Smooth muscle cell (in vitro differentiated cells): ENCODE results near the gene GMIP. TPM values are rescaled to one million over a fixed set of nuclear protein-coding genes. Genes with fewer than 3 reads are reported as not detected.

ENCODE experiments used
- DNase-seq: peaks from one replicate; lab custom pipeline; 2025; ENCODE audit not compliant: unreplicated experiment; lab: John Stamatoyannopoulos, UW
- H2AFZ ChIP-seq: fragments of 200-600 bp; sonication (generic); 2 replicates; pipeline ENCODE4 v1.6.0; 2016; ENCODE audit warnings: antibody characterized with exemption, low read depth, mild to moderate bottlenecking
- H3F3A ChIP-seq: fragments of 200-600 bp; sonication (generic); 2 replicates; pipeline ENCODE4 v1.6.0; 2017; ENCODE audit warnings: antibody characterized with exemption, low read depth
- H3K27ac ChIP-seq: fragments of 200-600 bp; sonication (generic); 2 replicates; pipeline ENCODE4 v1.5.1; 2016; ENCODE audit warnings: low read depth, mild to moderate bottlenecking
- H3K27me3 ChIP-seq: fragments of 200-600 bp; sonication (generic); 2 replicates; pipeline ENCODE4 v1.6.1; 2016; ENCODE audit warnings: low read depth, mild to moderate bottlenecking
- H3K36me3 ChIP-seq: fragments of 200-600 bp; sonication (generic); 2 replicates; pipeline ENCODE4 v1.5.1; 2016; ENCODE audit warnings: low read depth
- H3K4me1 ChIP-seq: fragments of 200-600 bp; sonication (generic); 2 replicates; pipeline ENCODE4 v1.5.1; 2016; ENCODE audit warnings: low read depth
- H3K4me2 ChIP-seq: fragments of 200-600 bp; sonication (generic); 2 replicates; pipeline ENCODE4 v1.6.0; 2016; ENCODE audit warnings: mild to moderate bottlenecking
- H3K4me3 ChIP-seq: fragments of 200-600 bp; sonication (generic); 2 replicates; pipeline ENCODE4 v1.5.1; 2016; ENCODE audit warnings: mild to moderate bottlenecking
- H3K79me2 ChIP-seq: fragments of 200-600 bp; sonication (generic); 2 replicates; pipeline ENCODE4 v1.6.0; 2016; ENCODE audit warnings: low read depth, mild to moderate bottlenecking
- H3K9ac ChIP-seq: fragments of 200-600 bp; sonication (generic); 2 replicates; pipeline ENCODE4 v1.6.0; 2016; ENCODE audit warnings: low read depth
- H3K9me3 ChIP-seq: fragments of 200-600 bp; sonication (generic); replicated peaks from 2 replicates; pipeline ENCODE4 v1.5.1; 2016; ENCODE audit warnings: low read depth
- H4K20me1 ChIP-seq: fragments of 200-600 bp; sonication (generic); 2 replicates; pipeline ENCODE4 v1.6.0; 2016; ENCODE audit warnings: low read depth
- WGBS: methylation state at CpG from one replicate; pipeline ENCODE4 v1.1.7; 2016; ENCODE audit warnings: low lambda C conversion rate; 5-methylcytosine and 5-hydroxymethylcytosine counted together
- polyA plus RNA-seq: library from polyadenylated mRNA; unstranded; fragments of >200 nt; fragmentation: Nextera tagmentation; extraction: Ambion mirVana; gene quantifications from 2 replicates; pipeline ENCODE4 v1.2.1, GENCODE V29; 2016
- total RNA-seq: library from RNA; depleted of rRNA; stranded (reverse); fragments of >200 nt; gene quantifications from 2 replicates; pipeline ENCODE4 v1.2.3, GENCODE V29; 2014
- TF ChIP-seq, protein P1 (sequence below): fragments of 200-600 bp; sonication (generic); IDR thresholded peaks from 2 replicates; pipeline ENCODE4 v1.5.1; 2017; ENCODE audit warnings: borderline replicate concordance, mild to moderate bottlenecking, antibody characterized with exemption; ENCODE audit not compliant: insufficient read depth, poor library complexity, severe bottlenecking

GMIP gene
- total and polyA plus RNA-seq, 2 experiments from 2014 or later: 3.9 to 19.5 TPM

DNA sequence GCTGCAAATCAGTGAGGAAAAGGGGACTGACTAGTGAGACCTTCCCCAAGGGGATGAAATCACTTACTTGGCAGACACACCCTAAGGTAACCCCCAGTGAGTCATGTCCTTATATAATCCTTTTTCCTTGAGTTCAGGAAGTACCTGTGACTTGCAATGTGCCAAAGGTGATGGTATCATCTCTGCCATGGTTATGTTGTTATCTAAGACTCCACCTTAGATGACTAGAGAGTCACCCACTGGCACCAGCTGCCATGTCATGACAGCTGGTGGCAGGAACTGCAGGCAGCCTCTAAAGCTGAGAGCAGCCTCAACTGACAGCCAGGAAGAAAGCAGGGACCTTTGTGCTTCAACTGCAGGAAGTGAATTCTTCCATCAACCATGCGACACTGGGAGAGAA lies 37.4 kb downstream of the GMIP start:
- Histone ChIP-seq H3K9me3 (no peaks in the 10 kb centered on the region), H3K4me3 (no peak overlapping the region), H3K36me3 (no peaks in the 10 kb centered on the region), H3K79me2 (no peaks in the 10 kb centered on the region), H3K27me3 (no peaks in the 10 kb centered on the region), H3K9ac (no peak overlapping the region), H3K27ac (no peak overlapping the region), H3K4me2 (no peak overlapping the region), H3K4me1 (no peaks in the 10 kb centered on the region), H3F3A (no peaks in the 10 kb centered on the region), H4K20me1 (no peaks in the 10 kb centered on the region), H2AFZ (no peak overlapping the region)
- 95% methylated on average over 1 of the region's 1 CpG for WGBS
- TF ChIP-seq, protein P1, sequence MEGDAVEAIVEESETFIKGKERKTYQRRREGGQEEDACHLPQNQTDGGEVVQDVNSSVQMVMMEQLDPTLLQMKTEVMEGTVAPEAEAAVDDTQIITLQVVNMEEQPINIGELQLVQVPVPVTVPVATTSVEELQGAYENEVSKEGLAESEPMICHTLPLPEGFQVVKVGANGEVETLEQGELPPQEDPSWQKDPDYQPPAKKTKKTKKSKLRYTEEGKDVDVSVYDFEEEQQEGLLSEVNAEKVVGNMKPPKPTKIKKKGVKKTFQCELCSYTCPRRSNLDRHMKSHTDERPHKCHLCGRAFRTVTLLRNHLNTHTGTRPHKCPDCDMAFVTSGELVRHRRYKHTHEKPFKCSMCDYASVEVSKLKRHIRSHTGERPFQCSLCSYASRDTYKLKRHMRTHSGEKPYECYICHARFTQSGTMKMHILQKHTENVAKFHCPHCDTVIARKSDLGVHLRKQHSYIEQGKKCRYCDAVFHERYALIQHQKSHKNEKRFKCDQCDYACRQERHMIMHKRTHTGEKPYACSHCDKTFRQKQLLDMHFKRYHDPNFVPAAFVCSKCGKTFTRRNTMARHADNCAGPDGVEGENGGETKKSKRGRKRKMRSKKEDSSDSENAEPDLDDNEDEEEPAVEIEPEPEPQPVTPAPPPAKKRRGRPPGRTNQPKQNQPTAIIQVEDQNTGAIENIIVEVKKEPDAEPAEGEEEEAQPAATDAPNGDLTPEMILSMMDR: no peak
- no peak for DNase-seq

DNA sequence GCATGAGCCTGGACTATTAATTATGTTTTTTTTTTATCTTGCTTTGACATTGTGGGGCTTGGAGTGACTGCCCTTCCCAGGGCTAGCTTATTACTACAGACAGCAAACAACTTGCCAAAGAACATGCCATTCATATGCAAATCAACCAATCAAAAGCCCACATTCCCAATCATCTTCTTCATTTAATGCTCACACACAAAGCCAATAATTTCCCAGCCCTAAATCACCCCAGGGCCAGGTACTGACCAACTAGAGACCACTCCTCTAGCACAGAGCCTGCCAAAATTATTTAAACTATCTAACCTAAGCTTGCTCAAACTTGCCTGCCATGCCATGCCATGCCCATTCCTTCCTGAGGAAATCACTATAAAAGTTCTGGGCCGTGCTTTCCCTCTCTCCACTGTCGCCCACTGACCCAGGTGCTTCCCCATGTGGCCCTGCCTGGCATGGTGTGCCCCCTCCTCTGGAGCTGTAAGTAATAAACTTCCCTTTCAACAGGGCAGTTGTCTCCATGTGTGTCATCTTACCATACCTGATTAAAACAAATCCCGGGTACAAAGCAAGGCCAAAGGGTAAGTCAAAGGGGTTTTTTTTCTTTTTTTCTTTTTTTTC lies 40.6 kb downstream of the GMIP start:
- WGBS: 87% methylated on average over 3 of the region's 3 CpGs
- TF ChIP-seq, protein P1: no peak

DNA sequence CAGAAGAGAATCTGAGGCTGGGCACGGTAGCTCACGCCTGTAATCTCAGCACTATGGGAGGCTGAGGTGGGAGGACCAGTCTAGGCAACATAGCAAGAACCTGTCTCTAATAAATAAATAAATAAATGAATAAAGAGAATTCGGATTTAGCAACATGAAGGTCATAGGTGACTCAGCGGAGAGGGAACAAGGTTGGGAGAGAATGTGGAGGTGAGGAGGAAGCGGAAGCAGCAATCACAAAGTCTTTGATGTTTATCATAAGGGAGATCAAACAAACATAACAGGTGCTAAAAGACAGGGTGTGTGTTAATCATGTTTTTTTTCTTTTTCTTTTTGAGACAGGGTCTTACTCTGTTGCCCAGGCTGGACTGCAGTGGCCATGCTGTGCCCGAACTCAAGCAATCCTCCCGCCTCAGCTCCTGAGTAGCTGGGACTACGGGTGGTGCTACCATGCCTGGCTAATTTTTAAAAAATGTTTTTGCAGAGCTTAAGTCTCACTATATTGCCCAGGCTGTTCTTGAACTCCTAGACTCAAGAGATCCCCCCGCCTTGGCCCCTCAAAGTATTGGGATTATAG lies 41.2 kb downstream of the GMIP start:
- Histone ChIP-seq H3K4me2 (no peak overlapping the region), H3K79me2 (no peaks in the 10 kb centered on the region), H3K4me1 (no peaks in the 10 kb centered on the region), H4K20me1 (no peaks in the 10 kb centered on the region), H2AFZ (no peak overlapping the region), H3K36me3 (no peaks in the 10 kb centered on the region), H3K4me3 (no peak overlapping the region), H3F3A (no peaks in the 10 kb centered on the region), H3K27me3 (no peaks in the 10 kb centered on the region), H3K27ac (no peak overlapping the region), H3K9me3 (no peaks in the 10 kb centered on the region), H3K9ac (no peak overlapping the region)
- WGBS: 81% methylated on average over 9 of the region's 9 CpGs
- TF ChIP-seq, protein P1: no peak
- DNase-seq: no peak

More for the DNA sequence above, 40.6 kb downstream of the GMIP start:
- H3K9me3 ChIP-seq: no peaks in the 10 kb centered on the region
- no peak overlapping the region for H3K4me2 ChIP-seq
- H3K4me1 ChIP-seq: no peaks in the 10 kb centered on the region
- H4K20me1 ChIP-seq: no peaks in the 10 kb centered on the region
- DNase-seq: no peak
- H3K79me2 ChIP-seq: no peaks in the 10 kb centered on the region
- no peaks in the 10 kb centered on the region for H3K27me3 ChIP-seq
- no peak overlapping the region for H3K4me3 ChIP-seq
- H3K9ac ChIP-seq: no peak overlapping the region
- no peak overlapping the region for H3K27ac ChIP-seq
- no peaks in the 10 kb centered on the region for H3F3A ChIP-seq
- H3K36me3 ChIP-seq: no peaks in the 10 kb centered on the region
- H2AFZ ChIP-seq: no peak overlapping the region
